WTC11 (cell line): ENCODE data around the gene SDK2.

Experiments used
- JUN ChIP-seq: sonication (generic); formaldehyde crosslinking; IDR thresholded peaks from 2 replicates; pipeline ENCODE4 v1.8.0; 2023; ENCODE audit warnings: mild to moderate bottlenecking, missing genetic modification reagents
- ZNF416 ChIP-seq: fragments of 250-450 bp; sonication (Bioruptor Pico); IDR thresholded peaks from 2 replicates; pipeline ENCODE4 v1.9.0; 2021; ENCODE audit warnings: mild to moderate bottlenecking, inconsistent platforms
- TF ChIP-seq, protein P1 (sequence below): sonication (generic); formaldehyde crosslinking; IDR thresholded peaks from 2 replicates; pipeline ENCODE4 v1.8.0; 2022; ENCODE audit warnings: mild to moderate bottlenecking, missing genetic modification reagents
- TF ChIP-seq, protein P2 (sequence below): sonication (generic); formaldehyde crosslinking; IDR thresholded peaks from 2 replicates; pipeline ENCODE4 v1.8.1; 2022; ENCODE audit warnings: missing genetic modification reagents, borderline replicate concordance

DNA sequence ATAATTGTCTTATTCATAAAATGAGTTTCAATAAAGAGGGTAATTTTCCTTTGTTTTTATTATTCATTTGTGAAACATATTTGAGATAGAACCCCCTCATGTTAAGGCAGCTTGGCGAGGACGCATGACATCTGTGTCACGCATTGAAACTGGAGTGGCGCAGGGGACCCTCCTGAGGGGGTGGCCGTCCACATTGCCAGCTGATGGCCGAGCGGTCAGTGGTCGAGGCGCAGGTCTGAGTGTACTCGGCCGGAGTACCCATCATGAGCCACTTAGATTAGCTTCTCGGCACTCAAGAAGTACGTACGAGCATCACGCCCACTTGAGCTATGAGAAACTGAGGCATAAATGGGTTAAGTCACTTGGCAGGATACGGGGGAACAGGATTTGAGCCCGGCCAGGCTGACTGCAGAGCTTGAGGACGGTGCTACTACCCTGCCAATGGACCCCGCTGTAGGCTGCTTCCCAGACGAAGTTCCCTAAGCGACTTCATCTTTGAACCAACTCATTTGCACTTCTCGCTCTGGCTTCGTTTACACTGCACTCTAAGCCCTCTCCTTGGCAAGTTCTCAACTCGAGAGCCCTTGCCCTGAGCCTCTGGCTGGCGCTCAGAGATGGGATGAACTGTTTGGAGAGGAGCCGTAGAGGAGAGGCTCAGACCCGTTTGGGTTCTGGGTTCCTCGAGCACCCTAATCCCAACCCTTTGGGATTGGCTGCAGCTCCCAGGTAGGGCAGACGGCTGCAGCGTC, 91.8 kb downstream of the SDK2 start:
- TF ChIP-seq JUN (CRISPR knock-in tag) (no peak), ZNF416 (CRISPR knock-in tag) (no peak)
- TF ChIP-seq, protein P1, sequence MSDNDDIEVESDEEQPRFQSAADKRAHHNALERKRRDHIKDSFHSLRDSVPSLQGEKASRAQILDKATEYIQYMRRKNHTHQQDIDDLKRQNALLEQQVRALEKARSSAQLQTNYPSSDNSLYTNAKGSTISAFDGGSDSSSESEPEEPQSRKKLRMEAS (CRISPR knock-in tag): no peak
- TF ChIP-seq, protein P2, sequence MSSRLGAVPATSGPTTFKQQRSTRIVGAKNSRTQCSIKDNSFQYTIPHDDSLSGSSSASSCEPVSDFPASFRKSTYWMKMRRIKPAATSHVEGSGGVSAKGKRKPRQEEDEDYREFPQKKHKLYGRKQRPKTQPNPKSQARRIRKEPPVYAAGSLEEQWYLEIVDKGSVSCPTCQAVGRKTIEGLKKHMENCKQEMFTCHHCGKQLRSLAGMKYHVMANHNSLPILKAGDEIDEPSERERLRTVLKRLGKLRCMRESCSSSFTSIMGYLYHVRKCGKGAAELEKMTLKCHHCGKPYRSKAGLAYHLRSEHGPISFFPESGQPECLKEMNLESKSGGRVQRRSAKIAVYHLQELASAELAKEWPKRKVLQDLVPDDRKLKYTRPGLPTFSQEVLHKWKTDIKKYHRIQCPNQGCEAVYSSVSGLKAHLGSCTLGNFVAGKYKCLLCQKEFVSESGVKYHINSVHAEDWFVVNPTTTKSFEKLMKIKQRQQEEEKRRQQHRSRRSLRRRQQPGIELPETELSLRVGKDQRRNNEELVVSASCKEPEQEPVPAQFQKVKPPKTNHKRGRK (CRISPR knock-in tag): no peak
